Endothelial cell of umbilical vein (primary cell): ENCODE measurements around the gene KDM4C. TPM values are rescaled to one million over a fixed set of nuclear protein-coding genes. Genes with fewer than 3 reads are reported as not detected.
"Not testable (repeated sequence)": the region's sequence is repeated elsewhere in the genome, so short reads cannot be mapped to it uniquely, and the experiment has no call there.

Experiments used
- BruUV-seq: library from RNA; stranded (reverse); fragments of 400-500 nt; replicated peaks from 2 replicates; lab custom pipeline; 2021; lab: Mats Ljungman, UMichigan
- CTCF ChIA-PET: fragments of 300-600, 350-600 bp; sonication (Branson Sonifier 250); formaldehyde crosslinking; loops from one replicate; lab custom pipeline; 2021; ENCODE audit warnings: antibody characterized with exemption, inconsistent platforms; lab: Charles Lee
- POLR2A ChIA-PET: fragments of 300-600, 350-600 bp; sonication (Branson Sonifier 250); formaldehyde crosslinking; loops from one replicate; lab custom pipeline; 2021; ENCODE audit warnings: antibody characterized with exemption, inconsistent platforms; lab: Charles Lee
- DNase-seq: peaks from one replicate; pipeline ENCODE4 v3.0.0-alpha.2; 2011; ENCODE audit warnings: low read depth, low spot score
- FAIRE-seq: peaks from 2 replicates; lab custom pipeline; 2011; peaks lifted over from hg19 to GRCh38; lab: Jason Lieb, UNC
- H2AFZ ChIP-seq: 2 replicates; pipeline ENCODE4 v1.6.0; 2012; ENCODE audit warnings: low read depth, low read length, control low read depth, inconsistent platforms
- H3K27ac ChIP-seq: 2 replicates; pipeline ENCODE4 v1.5.1; 2011; ENCODE audit warnings: low read depth, mild to moderate bottlenecking, control low read depth, low read length, moderate library complexity; ENCODE audit not compliant: insufficient read depth
- H3K27me3 ChIP-seq, 2 experiments: 2 replicates each; pipeline versions ENCODE4 v1.6.0 to v1.6.1; 2011; ENCODE audit warnings: low read length in 2 of 2, mixed read lengths in 1 of 2; ENCODE audit not compliant: control insufficient read depth in 2 of 2, insufficient read depth in 2 of 2
- H3K36me3 ChIP-seq, 2 experiments: 2 replicates in 1 of 2; 3 replicates in 1 of 2; pipeline ENCODE4 v1.5.1; 2011; ENCODE audit warnings: low read length in 2 of 2, mild to moderate bottlenecking in 1 of 2, moderate library complexity in 1 of 2; ENCODE audit not compliant: control insufficient read depth in 2 of 2, insufficient read depth in 2 of 2; ENCODE audit errors: extremely low read depth in 1 of 2
- H3K4me1 ChIP-seq: 3 replicates; pipeline ENCODE4 v1.5.1; 2011; ENCODE audit warnings: mild to moderate bottlenecking, low read length; ENCODE audit not compliant: control insufficient read depth, insufficient read depth; ENCODE audit errors: extremely low read depth
- H3K4me2 ChIP-seq: 2 replicates; pipeline ENCODE4 v1.6.1; 2011; ENCODE audit warnings: low read length, control low read depth, mixed read lengths; ENCODE audit not compliant: insufficient read depth
- H3K4me3 ChIP-seq, 3 experiments: fragments of 200-600 bp in 1 of 3; sonication (generic), shearing (Covaris generic) in 1 of 3; replicated peaks in 1 of 3; 2 replicates each; pipeline ENCODE4 v1.5.1; 2011 to 2016; ENCODE audit warnings: control low read depth in 3 of 3, low read length in 3 of 3, mild to moderate bottlenecking in 2 of 3, inconsistent platforms in 1 of 3, low read depth in 1 of 3, moderate library complexity in 1 of 3; ENCODE audit not compliant: insufficient read depth in 1 of 3
- H3K79me2 ChIP-seq: 2 replicates; pipeline ENCODE4 v1.6.0; 2012; ENCODE audit warnings: low read length, inconsistent platforms; ENCODE audit not compliant: control insufficient read depth, insufficient read depth
- H3K9ac ChIP-seq: replicated peaks from 2 replicates; pipeline ENCODE3; 2011; ENCODE audit warnings: low read length, control low read depth; ENCODE audit not compliant: insufficient read depth; ENCODE audit errors: extremely low read depth
- H3K9me1 ChIP-seq: replicated peaks from 3 replicates; pipeline ENCODE4 v1.6.0; 2011; ENCODE audit warnings: mild to moderate bottlenecking, low read length; ENCODE audit not compliant: control insufficient read depth, insufficient read depth; ENCODE audit errors: extremely low read depth
- H3K9me3 ChIP-seq: replicated peaks from 2 replicates; pipeline ENCODE4 v1.5.1; 2012; ENCODE audit warnings: low read length, inconsistent platforms; ENCODE audit not compliant: control insufficient read depth, insufficient read depth
- H4K20me1 ChIP-seq: replicated peaks from 2 replicates; pipeline ENCODE3; 2011; ENCODE audit warnings: mild to moderate bottlenecking, low read length; ENCODE audit not compliant: control insufficient read depth, insufficient read depth; ENCODE audit errors: extremely low read depth
- EZH2 ChIP-seq: IDR thresholded peaks from 2 replicates; pipeline ENCODE4 v1.6.1; 2012; ENCODE audit warnings: borderline replicate concordance, low read depth, mild to moderate bottlenecking, moderate library complexity, low read length, inconsistent platforms; ENCODE audit not compliant: severe bottlenecking
- FOS ChIP-seq: IDR thresholded peaks from 2 replicates; pipeline ENCODE4 v1.6.1; 2011; ENCODE audit warnings: mild to moderate bottlenecking, low read length, moderate library complexity, borderline replicate concordance; ENCODE audit not compliant: insufficient read depth
- GATA2 ChIP-seq: IDR thresholded peaks from 2 replicates; pipeline ENCODE4 v1.7.0; 2011; ENCODE audit warnings: low read depth, mild to moderate bottlenecking, moderate library complexity, mixed read lengths, low read length; ENCODE audit not compliant: insufficient read length, insufficient read depth
- JUN ChIP-seq: IDR thresholded peaks from 2 replicates; pipeline ENCODE4 v1.6.1; 2011; ENCODE audit warnings: borderline replicate concordance, low read depth; ENCODE audit not compliant: insufficient read length, insufficient read depth
- MAX ChIP-seq: IDR thresholded peaks from 2 replicates; pipeline ENCODE4 v1.6.1; 2011; ENCODE audit not compliant: insufficient read depth, insufficient read length
- MYC ChIP-seq: IDR thresholded peaks from one replicate; pipeline ENCODE4 v1.6.1; 2011; ENCODE audit warnings: mild to moderate bottlenecking, low read depth, low read length
- POLR2A ChIP-seq: IDR thresholded peaks from 2 replicates; pipeline ENCODE4 v1.6.1; 2012; ENCODE audit warnings: low read depth, mild to moderate bottlenecking, control low read depth, low read length
- POLR2AphosphoS5 ChIP-seq: IDR thresholded peaks from 2 replicates; pipeline ENCODE4 v1.6.1; 2012; ENCODE audit warnings: low read depth, mild to moderate bottlenecking, control low read depth, low read length, moderate library complexity; ENCODE audit not compliant: insufficient read depth
- dilution Hi-C: fragments of 300-500 bp; cut with MboI; formaldehyde crosslinking; loops from one replicate; pipeline ENCODE4 v1.15.0; 2019; ENCODE audit warnings: low sequenced_read_pairs; ENCODE audit not compliant: extremely low pct_ligation_motif_present
- intact Hi-C: fragments of 100-400 bp; cut with micrococcal nuclease; formaldehyde crosslinking; loops from one replicate; pipeline ENCODE4 v1.10.0; 2022
- polyA plus RNA-seq, 4 experiments: library from polyadenylated mRNA; depleted of rRNA in 3 of 4; stranded (reverse) in 3 of 4; unstranded in 1 of 4; fragments of >200 nt; gene quantifications; 2 replicates each; pipeline versions ENCODE4 v1.2.1 to v1.2.3, GENCODE V29; 2011 to 2012; ENCODE audit warnings: missing spikeins in 1 of 4
- total RNA-seq: library from RNA; stranded (reverse); gene quantifications from 2 replicates; pipeline ENCODE4 v1.2.3, GENCODE V29; 2021
- TF ChIP-seq, protein P1 (sequence below), 2 donors: IDR thresholded peaks; 1 replicate in 1 of 2; 2 replicates in 1 of 2; pipeline ENCODE4 v1.5.1; 2011; ENCODE audit warnings: low read length in 2 of 2, mild to moderate bottlenecking in 2 of 2, moderate library complexity in 2 of 2, control low read depth in 1 of 2, inconsistent platforms in 1 of 2, low read depth in 1 of 2; ENCODE audit not compliant: insufficient read depth in 1 of 2; ENCODE audit errors: extremely low read depth in 1 of 2

The KDM4C gene
- total and polyA plus RNA-seq, 2 donors (not counting 3 experiments of a cell fraction or from before 2014, with no cell fraction given), result 5.4 to 15.0 TPM

GRCh38 chr9:6946583-6947166, 188.9 kb downstream of the KDM4C start:
- FAIRE-seq, result no peak
- Histone ChIP-seq H2AFZ (no peak overlapping the region), H4K20me1 (no peaks in the 10 kb centered on the region), H3K9me3 (no peaks in the 10 kb centered on the region), H3K27me3 (no peaks in the 10 kb centered on the region), H3K27ac (no peak overlapping the region), H3K79me2 (no peaks in the 10 kb centered on the region), H3K4me3 (no peak overlapping the region), H3K9me1 (no peaks in the 10 kb centered on the region), H3K9ac (no peak overlapping the region), H3K4me1 (peaks cover 19% of the 10 kb centered on the region), H3K4me2 (no peak overlapping the region), H3K36me3 (no peaks in the 10 kb centered on the region)
- intact Hi-C loops, result no loop called here
- POLR2A ChIA-PET, result no interaction called here
- BruUV-seq, result no TSS peak
- dilution Hi-C loops, result no loop called here
- TF ChIP-seq MAX, result no peak
- no peak for TF ChIP-seq MYC
- TF ChIP-seq, protein P1, sequence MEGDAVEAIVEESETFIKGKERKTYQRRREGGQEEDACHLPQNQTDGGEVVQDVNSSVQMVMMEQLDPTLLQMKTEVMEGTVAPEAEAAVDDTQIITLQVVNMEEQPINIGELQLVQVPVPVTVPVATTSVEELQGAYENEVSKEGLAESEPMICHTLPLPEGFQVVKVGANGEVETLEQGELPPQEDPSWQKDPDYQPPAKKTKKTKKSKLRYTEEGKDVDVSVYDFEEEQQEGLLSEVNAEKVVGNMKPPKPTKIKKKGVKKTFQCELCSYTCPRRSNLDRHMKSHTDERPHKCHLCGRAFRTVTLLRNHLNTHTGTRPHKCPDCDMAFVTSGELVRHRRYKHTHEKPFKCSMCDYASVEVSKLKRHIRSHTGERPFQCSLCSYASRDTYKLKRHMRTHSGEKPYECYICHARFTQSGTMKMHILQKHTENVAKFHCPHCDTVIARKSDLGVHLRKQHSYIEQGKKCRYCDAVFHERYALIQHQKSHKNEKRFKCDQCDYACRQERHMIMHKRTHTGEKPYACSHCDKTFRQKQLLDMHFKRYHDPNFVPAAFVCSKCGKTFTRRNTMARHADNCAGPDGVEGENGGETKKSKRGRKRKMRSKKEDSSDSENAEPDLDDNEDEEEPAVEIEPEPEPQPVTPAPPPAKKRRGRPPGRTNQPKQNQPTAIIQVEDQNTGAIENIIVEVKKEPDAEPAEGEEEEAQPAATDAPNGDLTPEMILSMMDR (IDR thresholded peaks at IDR 0.05; ENCODE audit: extremely low read depth in 1 of 2, insufficient read depth in 1 of 2, low read depth in 1 of 2, low read length in 2 of 2), result no peak
- TF ChIP-seq POLR2A, result no peak
- no peak for TF ChIP-seq POLR2AphosphoS5
- no peak for TF ChIP-seq JUN
- TF ChIP-seq EZH2, result no peak
- no peak for TF ChIP-seq GATA2
- no peak for TF ChIP-seq FOS
- CTCF ChIA-PET, result no interaction called here
- no peak for DNase-seq

DNA sequence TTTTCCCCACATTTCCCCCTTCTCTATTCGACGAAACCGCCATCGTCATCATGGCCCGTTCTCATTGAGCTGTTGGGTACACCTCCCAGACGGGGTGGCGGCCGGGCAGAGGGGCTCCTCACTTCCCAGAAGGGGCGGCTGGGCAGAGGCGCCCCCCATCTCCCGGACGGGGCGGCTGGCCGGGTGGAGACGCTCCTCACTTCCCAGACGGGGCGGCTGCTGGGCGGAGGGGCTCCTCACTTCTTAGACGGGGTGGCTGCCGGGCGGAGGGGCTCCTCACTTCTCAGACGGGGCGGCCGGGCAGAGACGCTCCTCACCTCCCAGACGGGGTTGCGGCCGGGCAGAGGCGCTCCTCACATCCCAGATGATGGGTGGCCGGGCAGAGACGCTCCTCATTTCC, 191.1 kb downstream of the KDM4C start:
- H4K20me1 ChIP-seq, H3K27me3 ChIP-seq, H2AFZ ChIP-seq, BruUV-seq, H3K36me3 ChIP-seq, H3K9me3 ChIP-seq, H3K4me2 ChIP-seq, intact Hi-C loops, H3K79me2 ChIP-seq, H3K27ac ChIP-seq, FAIRE-seq, H3K4me3 ChIP-seq, H3K9me1 ChIP-seq, DNase-seq, H3K9ac ChIP-seq, POLR2A ChIA-PET, CTCF ChIA-PET, dilution Hi-C loops: not testable (repeated sequence)
- peaks cover 12% of the 10 kb centered on the region for H3K4me1 ChIP-seq
